GM12878 (cell line): ENCODE results near the gene ZNF470. TPM values are rescaled to one million over a fixed set of nuclear protein-coding genes. Genes with fewer than 3 reads are reported as not detected.

Experiments
- ATAC-seq: fragments of 200-7000 bp; cut with Tn5 transposase; 3 replicates; pipeline ENCODE4 v1.9.1; 2020; ENCODE audit warnings: mild to moderate bottlenecking, moderate library complexity
- BruUV-seq: library from RNA; stranded (reverse); fragments of 400-500 nt; replicated peaks from 2 replicates; lab custom pipeline; 2021; lab: Mats Ljungman, UMichigan
- CTCF ChIA-PET: fragments of 300-600 bp; sonication (Branson Sonifier 250); formaldehyde crosslinking; extraction: SDS; loops from one replicate; lab custom pipeline; 2021; ENCODE audit warnings: inconsistent platforms; lab: Yijun Ruan, JAX
- POLR2A ChIA-PET: fragments of 350-600 bp; formaldehyde crosslinking; extraction: SDS; loops from one replicate; lab custom pipeline; 2021; ENCODE audit warnings: inconsistent platforms; lab: Charles Lee
- RAD21 ChIA-PET: fragments of 300-600 bp; sonication (Branson Sonifier 250); formaldehyde crosslinking; loops from one replicate; lab custom pipeline; 2023; ENCODE audit warnings: antibody characterized with exemption; ENCODE audit not compliant: unreplicated experiment; lab: Charles Lee
- SMC1A ChIA-PET: fragments of 300-600 bp; sonication (Branson Sonifier 250); formaldehyde crosslinking; loops from one replicate; lab custom pipeline; 2023; ENCODE audit not compliant: unreplicated experiment, uncharacterized antibody; lab: Charles Lee
- DNase-seq: peaks from one replicate; pipeline ENCODE4 v3.0.0-alpha.2; 2011; ENCODE audit warnings: low read depth, low spot score
- FAIRE-seq: peaks from 3 replicates; lab custom pipeline; 2011; peaks lifted over from hg19 to GRCh38; lab: Jason Lieb, UNC
- H2AFZ ChIP-seq: 2 replicates; pipeline ENCODE4 v1.6.0; 2011; ENCODE audit warnings: low read depth, low read length, control low read depth; ENCODE audit not compliant: control insufficient read depth
- H3K27ac ChIP-seq: 2 replicates; pipeline ENCODE4 v1.5.1; 2011; ENCODE audit warnings: control low read depth; ENCODE audit not compliant: control insufficient read depth, insufficient read depth
- H3K27me3 ChIP-seq, 2 experiments: replicated peaks in 1 of 2; 2 replicates each; pipeline versions ENCODE4 v1.6.0 to v1.6.1; 2011; ENCODE audit warnings: low read length in 1 of 2; ENCODE audit not compliant: control insufficient read depth in 2 of 2, insufficient read depth in 2 of 2
- H3K36me3 ChIP-seq, 2 experiments: 2 replicates each; pipeline ENCODE4 v1.5.1; 2011; ENCODE audit warnings: low read length in 1 of 2; ENCODE audit not compliant: control insufficient read depth in 2 of 2, insufficient read depth in 2 of 2
- H3K4me1 ChIP-seq: 2 replicates; pipeline ENCODE4 v1.6.1; 2011; ENCODE audit warnings: mild to moderate bottlenecking, low read length, moderate library complexity, mixed read lengths; ENCODE audit not compliant: control insufficient read depth, insufficient read depth
- H3K4me2 ChIP-seq: 2 replicates; pipeline ENCODE4 v1.6.0; 2011; ENCODE audit warnings: control low read depth; ENCODE audit not compliant: control insufficient read depth, insufficient read depth
- H3K4me3 ChIP-seq: fragments of 200-600 bp; sonication (generic); 2 replicates; pipeline ENCODE4 v1.5.1; 2016
- H3K79me2 ChIP-seq: 2 replicates; pipeline ENCODE4 v1.6.0; 2011; ENCODE audit warnings: low read length; ENCODE audit not compliant: control insufficient read depth, insufficient read depth
- H3K9ac ChIP-seq: 2 replicates; pipeline ENCODE4 v1.8.0; 2011; ENCODE audit warnings: low read length, control low read depth, mixed read lengths; ENCODE audit not compliant: control insufficient read depth, insufficient read depth
- H3K9me3 ChIP-seq: replicated peaks from 3 replicates; pipeline ENCODE4 v1.5.1; 2011; ENCODE audit warnings: mild to moderate bottlenecking, low read length; ENCODE audit not compliant: control insufficient read depth, insufficient read depth
- H4K20me1 ChIP-seq: 2 replicates; pipeline ENCODE4 v1.6.0; 2011; ENCODE audit not compliant: control insufficient read depth, insufficient read depth
- ATF7 ChIP-seq: fragments of 450-650 bp; IDR thresholded peaks from 2 replicates; pipeline ENCODE4 v1.6.1; 2016; ENCODE audit warnings: low read depth, mild to moderate bottlenecking
- CREB1 ChIP-seq: IDR thresholded peaks from 2 replicates; pipeline ENCODE4 v1.6.1; 2012; ENCODE audit warnings: low read depth, mild to moderate bottlenecking, inconsistent platforms
- ETV6 ChIP-seq, 2 experiments: fragments of 450-650 bp in 1 of 2; IDR thresholded peaks in 1 of 2; conservative IDR thresholded peaks in 1 of 2; 2 replicates each; pipeline ENCODE4 v1.6.1; 2014; ENCODE audit warnings: antibody characterized with exemption in 1 of 2, borderline replicate concordance in 1 of 2, low read depth in 1 of 2, mild to moderate bottlenecking in 1 of 2, moderate library complexity in 1 of 2
- HDGF ChIP-seq: fragments of 450-650 bp; IDR thresholded peaks from 2 replicates; pipeline ENCODE4 v1.6.1; 2016; ENCODE audit warnings: antibody characterized with exemption
- MYC ChIP-seq: IDR thresholded peaks from 2 replicates; pipeline ENCODE4 v1.6.1; 2011; ENCODE audit warnings: mild to moderate bottlenecking, low read length, moderate library complexity, inconsistent platforms; ENCODE audit not compliant: insufficient read depth, insufficient replicate concordance, insufficient read length, severe bottlenecking
- NBN ChIP-seq: fragments of 450-650 bp; IDR thresholded peaks from 2 replicates; pipeline ENCODE4 v1.6.1; 2016
- NFIC ChIP-seq: IDR thresholded peaks from 2 replicates; pipeline ENCODE4 v1.6.1; 2012; ENCODE audit warnings: low read depth, mild to moderate bottlenecking, inconsistent platforms, low read length, moderate library complexity
- PKNOX1 ChIP-seq: fragments of 450-650 bp; IDR thresholded peaks from 2 replicates; pipeline ENCODE4 v1.6.1; 2016; ENCODE audit warnings: mild to moderate bottlenecking
- SMARCA5 ChIP-seq: fragments of 450-650 bp; IDR thresholded peaks from 2 replicates; pipeline ENCODE4 v1.6.1; 2017; ENCODE audit warnings: mild to moderate bottlenecking
- ZNF384 ChIP-seq: IDR thresholded peaks from 2 replicates; pipeline ENCODE4 v1.6.1; 2012; ENCODE audit warnings: low read depth, mild to moderate bottlenecking, low read length, improper control_type of control experiment, borderline replicate concordance
- WGBS: methylation state at CpG from one replicate; pipeline ENCODE4 v1.1.6; 2016; ENCODE audit warnings: low lambda C conversion rate; ENCODE audit not compliant: insufficient replicate concordance, insufficient coverage; ENCODE audit errors: missing lambda C conversion rate; 5-methylcytosine and 5-hydroxymethylcytosine counted together
- in situ Hi-C: fragments of 300-500 bp; cut with MboI; formaldehyde crosslinking; loops from 9 replicates; pipeline ENCODE4 v1.14.3; 2018; ENCODE audit warnings: mixed read lengths
- intact Hi-C: fragments of 100-400 bp; cut with micrococcal nuclease; formaldehyde crosslinking; loops from one replicate; pipeline ENCODE4 v1.14.2; 2022; ENCODE audit not compliant: unreplicated experiment
- polyA plus RNA-seq, 11 experiments: library from polyadenylated mRNA; depleted of rRNA in 4 of 11; unstranded in 6 of 11; stranded (reverse) in 5 of 11; fragments of >200 nt; fragmentation: Nextera tagmentation in 4 of 11; fragmentation: Illumina TruSeq in 1 of 11; extraction: Ambion mirVana in 4 of 11; extraction: Trizol in 1 of 11; gene quantifications; 1 replicate in 1 of 11; 2 replicates in 10 of 11; pipeline versions ENCODE4 v1.2.1 to v1.2.3, GENCODE V29; 2011 to 2016; ENCODE audit warnings: inconsistent platforms in 2 of 11, missing spikeins in 2 of 11, low read depth in 1 of 11
- total RNA-seq, 4 experiments: library from RNA; depleted of rRNA in 3 of 4; stranded (reverse); fragments of >200 nt in 3 of 4; fragmentation: Illumina TruSeq in 1 of 4; extraction: Trizol in 1 of 4; gene quantifications; 2 replicates each; pipeline versions ENCODE4 v1.2.1 to v1.2.3, GENCODE V29; 2013 to 2021

ZNF470 gene
- total and polyA plus RNA-seq, 10 of the 15 experiments (the other 5 are each of a cell fraction or from before 2014, with no cell fraction given), result 0.16 to 1.4 (median 0.56) TPM

GRCh38 chr19:56595548-56595899, 28.3 kb downstream of the ZNF470 start:
- Histone ChIP-seq H3K27me3 (no peaks in the 10 kb centered on the region), H3K4me3 (peak overlapping the region; percentile 79), H3K36me3 (no peaks in the 10 kb centered on the region), H3K9me3 (no peaks in the 10 kb centered on the region; the same call in 1 of the 3 replicates), H3K9ac (peak overlapping the region; percentile 62), H4K20me1 (no peaks in the 10 kb centered on the region), H3K79me2 (peaks cover 2% of the 10 kb centered on the region; the same call in 1 of the 2 replicates), H3K27ac (no peak overlapping the region), H3K4me2 (peak overlapping the region; percentile 68), H3K4me1 (no peaks in the 10 kb centered on the region; the same call in 1 of the 2 replicates), H2AFZ (peak overlapping the region; percentile 16)
- POLR2A ChIA-PET, result no interaction called here
- SMC1A ChIA-PET, result interaction anchor here (0.6 kb wide), 1 partner anchor 55 kb away, joined by 3 read pairs; no protein-coding TSS in a partner anchor
- DNase-seq, result no peak
- intact Hi-C loops, result no loop called here
- 7% methylated on average over 3 of the region's 4 CpGs for WGBS
- TF ChIP-seq PKNOX1, result peak; percentile 6; the same call in 1 of the 2 replicates
- TF ChIP-seq NBN, result 0 out of 2 replicates have a peak, but pooled peaks have one; percentile 19
- TF ChIP-seq ZNF384, result no peak
- no peak for TF ChIP-seq ETV6 (conservative IDR thresholded peaks at IDR 0.05 in 1 of 2, IDR thresholded peaks at IDR 0.05 in 1 of 2; ENCODE audit: borderline replicate concordance in 1 of 2, low read depth in 1 of 2)
- 0 out of 2 replicates have a peak, but pooled peaks have one; percentile 1 for TF ChIP-seq SMARCA5
- TF ChIP-seq HDGF, result 0 out of 2 replicates have a peak, but pooled peaks have one; percentile 64
- TF ChIP-seq ATF7, result no peak
- no peak for TF ChIP-seq NFIC
- no peak for TF ChIP-seq MYC
- TF ChIP-seq CREB1, result no peak
- CTCF ChIA-PET, result no interaction called here
- BruUV-seq, result no TSS peak
- RAD21 ChIA-PET, result no interaction called here
- ATAC-seq, result peak; percentile 59
- in situ Hi-C loops, result no loop called here
- no peak for FAIRE-seq
